Rectal smooth muscle tissue (tissue), 1 donor: ENCODE results near the gene SORCS2.
A peak's percentile ranks its signal among the peaks of the same experiment; 100 is the strongest.
"Not testable (repeated sequence)": the region's sequence is repeated elsewhere in the genome, so short reads cannot be mapped to it uniquely, and the experiment has no call there.

Experiments used
- H3K27ac ChIP-seq: one replicate; pipeline ENCODE4 v1.7.0; 2013; ENCODE audit warnings: low read depth, low read length, inconsistent platforms
- H3K27me3 ChIP-seq: one replicate; pipeline ENCODE4 v1.7.0; 2013; ENCODE audit warnings: low read length; ENCODE audit not compliant: control insufficient read depth, insufficient read depth
- H3K36me3 ChIP-seq: one replicate; pipeline ENCODE4 v1.7.0; 2013; ENCODE audit warnings: low read length; ENCODE audit not compliant: control insufficient read depth, insufficient read depth
- H3K4me1 ChIP-seq: one replicate; pipeline ENCODE4 v1.7.0; 2013; ENCODE audit warnings: low read length; ENCODE audit not compliant: control insufficient read depth, insufficient read depth
- H3K4me3 ChIP-seq: one replicate; pipeline ENCODE4 v1.7.0; 2013; ENCODE audit warnings: low read length
- H3K9ac ChIP-seq: one replicate; pipeline ENCODE4 v1.7.0; 2013; ENCODE audit warnings: low read length

Gene SORCS2

GRCh38 chr4:7154351-7154981 is 37.9 kb upstream of the SORCS2 start:
- Histone ChIP-seq H3K4me3 (no peak overlapping the region), H3K27ac (no peak overlapping the region), H3K4me1 (peaks cover 5% of the 10 kb centered on the region), H3K36me3 (no peaks in the 10 kb centered on the region), H3K9ac (no peak overlapping the region), H3K27me3 (no peaks in the 10 kb centered on the region)

DNA sequence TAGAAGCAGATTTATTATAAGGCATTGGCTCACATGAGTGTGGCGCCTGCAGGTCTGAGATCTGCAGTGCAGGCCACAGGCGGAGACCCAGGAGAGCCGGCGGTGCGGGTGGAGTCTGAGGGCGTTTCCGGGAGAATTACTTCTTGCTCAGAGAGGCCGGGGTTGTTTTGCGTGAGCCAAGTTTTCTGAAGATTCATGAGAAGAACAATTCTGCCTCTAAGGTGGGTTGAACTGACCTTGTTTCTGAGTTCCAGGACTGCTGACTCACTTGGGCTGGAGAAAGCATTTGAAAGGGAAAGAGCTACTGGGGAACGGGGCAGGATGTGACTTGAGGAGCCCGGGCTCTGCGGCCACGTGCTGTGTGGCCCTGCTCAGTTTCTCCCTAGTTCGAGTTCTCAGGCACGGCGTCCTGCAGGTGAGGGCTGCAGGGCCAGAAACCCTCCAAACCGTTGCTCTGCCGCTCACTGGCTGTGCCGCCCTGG is 36.7 kb upstream of the SORCS2 start:
- H3K27me3 ChIP-seq, result no peaks in the 10 kb centered on the region
- H3K4me1 ChIP-seq, result peaks cover 5% of the 10 kb centered on the region
- no peak overlapping the region for H3K9ac ChIP-seq
- no peaks in the 10 kb centered on the region for H3K36me3 ChIP-seq
- no peak overlapping the region for H3K4me3 ChIP-seq
- peak overlapping the region; percentile 54 for H3K27ac ChIP-seq

DNA sequence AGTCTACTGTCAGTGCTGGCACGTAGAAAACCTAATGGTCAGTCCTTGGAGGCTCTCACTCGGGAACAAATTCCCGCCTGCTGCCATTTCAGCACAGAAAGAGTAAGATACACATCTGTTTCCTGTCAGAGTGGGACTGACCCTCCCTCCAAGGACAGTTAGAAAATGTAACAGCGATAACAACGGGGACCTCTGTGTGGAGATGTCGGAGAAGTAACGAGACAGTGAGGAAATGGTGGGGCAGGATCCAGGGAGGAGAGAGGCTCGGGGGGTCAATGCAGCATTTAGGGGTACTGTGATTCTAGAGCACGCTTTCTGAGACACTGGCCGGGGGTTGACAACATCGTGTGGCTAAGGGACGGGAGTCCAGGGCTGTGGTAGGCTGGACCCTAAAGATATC is 36.0 kb upstream of the SORCS2 start:
- peak overlapping the region; percentile 54 for H3K27ac ChIP-seq
- H3K4me1 ChIP-seq, result peaks cover 5% of the 10 kb centered on the region
- H3K27me3 ChIP-seq, result no peaks in the 10 kb centered on the region
- H3K4me3 ChIP-seq, result no peak overlapping the region
- H3K36me3 ChIP-seq, result no peaks in the 10 kb centered on the region
- no peak overlapping the region for H3K9ac ChIP-seq

GRCh38 chr4:7156761-7157488 is 35.4 kb upstream of the SORCS2 start:
- peaks cover 5% of the 10 kb centered on the region for H3K4me1 ChIP-seq
- no peak overlapping the region for H3K4me3 ChIP-seq
- H3K27me3 ChIP-seq, result no peaks in the 10 kb centered on the region
- no peaks in the 10 kb centered on the region for H3K36me3 ChIP-seq
- H3K9ac ChIP-seq, result no peak overlapping the region
- H3K27ac ChIP-seq, result no peak overlapping the region

DNA sequence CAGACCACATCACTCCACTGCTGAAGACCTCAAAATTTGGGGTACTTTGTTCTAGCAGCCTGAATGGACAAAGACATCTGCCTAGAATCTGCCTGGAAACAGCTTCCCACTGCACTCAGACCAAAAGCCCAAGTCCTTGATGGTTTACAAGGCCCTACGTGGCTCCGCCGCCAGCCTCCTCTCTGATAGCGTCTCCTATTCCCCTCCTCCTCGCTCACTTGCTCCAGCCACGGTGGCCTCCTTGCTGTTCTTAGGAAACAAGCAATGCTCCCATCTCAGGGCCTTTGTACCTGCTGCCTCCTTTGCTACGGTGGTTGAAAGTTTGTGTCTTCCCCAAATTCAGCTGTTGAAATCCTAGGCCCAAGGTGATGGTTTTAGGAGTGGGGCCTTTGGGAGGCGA is 34.7 kb upstream of the SORCS2 start:
- Histone ChIP-seq H3K4me3 (no peak overlapping the region), H3K9ac (no peak overlapping the region), H3K4me1 (peaks cover 5% of the 10 kb centered on the region), H3K36me3 (no peaks in the 10 kb centered on the region), H3K27ac (no peak overlapping the region), H3K27me3 (no peaks in the 10 kb centered on the region)

DNA sequence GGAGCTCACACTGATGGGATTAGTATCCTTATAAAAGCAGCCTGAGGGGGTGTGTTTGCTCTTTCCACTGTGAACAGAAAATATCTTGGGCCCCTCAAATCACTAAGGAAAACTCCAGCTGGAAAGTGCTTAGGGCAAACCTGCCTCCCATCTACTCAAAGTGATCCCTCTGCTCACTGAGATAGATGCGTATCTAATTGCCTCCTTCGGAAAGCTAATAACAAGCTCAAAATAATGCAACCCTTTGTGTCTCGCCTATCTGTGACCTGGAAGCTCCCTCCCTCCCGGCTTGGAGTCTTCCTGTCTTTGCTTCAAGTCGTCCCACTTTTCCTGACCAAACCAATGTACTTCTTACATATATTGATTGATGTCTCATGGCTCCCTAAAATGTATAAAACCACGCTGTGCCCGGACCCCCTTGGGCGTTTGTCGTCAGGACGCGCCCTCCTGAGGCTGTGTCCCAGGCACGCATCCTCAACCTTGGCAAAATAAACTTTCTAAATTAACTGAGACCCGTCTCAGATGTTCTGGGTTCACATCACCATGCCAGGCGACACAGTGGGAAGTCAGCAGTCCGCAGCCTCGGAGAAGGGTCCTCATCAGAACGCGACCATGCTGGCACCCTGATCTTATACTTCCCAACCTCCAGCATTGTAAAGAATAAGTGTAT is 34.1 kb upstream of the SORCS2 start:
- Histone ChIP-seq H3K9ac (no peak overlapping the region), H3K4me3 (no peak overlapping the region), H3K27me3 (no peaks in the 10 kb centered on the region), H3K4me1 (peaks cover 5% of the 10 kb centered on the region), H3K36me3 (no peaks in the 10 kb centered on the region), H3K27ac (no peak overlapping the region)

- peaks cover 5% of the 10 kb centered on the region for H3K4me1 ChIP-seq
- no peaks in the 10 kb centered on the region for H3K36me3 ChIP-seq
- H3K27me3 ChIP-seq, result no peaks in the 10 kb centered on the region
- H3K27ac ChIP-seq, result no peak overlapping the region
- H3K9ac ChIP-seq, result no peak overlapping the region
- H3K4me3 ChIP-seq, result no peak overlapping the region
Observed at GRCh38 chr4:7158991-7159390, 33.3 kb upstream of the SORCS2 start.

DNA sequence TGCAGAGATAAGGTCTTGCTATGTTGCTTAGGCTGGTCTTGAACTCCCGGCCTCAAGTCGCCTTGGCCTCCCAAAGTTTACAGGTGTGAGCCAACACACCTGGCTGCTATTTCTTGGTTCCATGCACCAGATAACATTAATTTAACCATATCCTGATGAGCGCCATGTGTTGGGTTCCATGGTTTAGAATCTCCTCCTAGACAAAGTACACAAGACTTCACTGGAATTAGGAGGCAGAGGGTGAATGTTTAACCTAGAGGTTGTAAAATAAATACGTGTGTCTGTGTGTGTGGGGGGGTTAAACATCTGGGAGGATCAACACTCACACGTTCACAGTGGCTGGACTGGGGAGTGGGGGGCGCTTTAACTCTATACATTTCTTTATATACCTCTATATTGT is 32.4 kb upstream of the SORCS2 start:
- peaks cover 5% of the 10 kb centered on the region for H3K4me1 ChIP-seq
- no peaks in the 10 kb centered on the region for H3K27me3 ChIP-seq
- H3K27ac ChIP-seq, result no peak overlapping the region
- H3K36me3 ChIP-seq, result no peaks in the 10 kb centered on the region
- H3K9ac ChIP-seq, result no peak overlapping the region
- no peak overlapping the region for H3K4me3 ChIP-seq

DNA sequence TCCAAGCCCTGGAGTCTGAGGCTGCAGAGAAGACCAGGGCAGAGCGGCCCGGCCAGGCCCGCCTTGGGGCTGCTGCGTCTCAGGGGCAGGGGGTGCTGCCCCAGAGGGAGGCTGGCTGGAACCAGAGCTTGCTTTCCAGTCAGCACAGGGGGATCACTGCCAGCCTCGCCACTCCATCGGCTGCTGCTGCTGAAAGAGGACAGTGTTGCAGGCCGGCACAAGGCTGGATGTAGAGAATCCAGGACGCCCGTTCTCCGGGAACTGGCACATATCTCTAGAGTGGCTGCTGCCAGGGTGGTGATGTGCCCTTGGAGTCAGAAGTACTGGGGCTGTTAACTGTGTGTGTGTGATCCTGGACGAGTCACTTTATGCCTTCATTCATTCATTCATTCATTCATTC is 31.9 kb upstream of the SORCS2 start:
- no peak overlapping the region for H3K4me3 ChIP-seq
- H3K9ac ChIP-seq, result no peak overlapping the region
- no peaks in the 10 kb centered on the region for H3K36me3 ChIP-seq
- peaks cover 5% of the 10 kb centered on the region for H3K4me1 ChIP-seq
- no peaks in the 10 kb centered on the region for H3K27me3 ChIP-seq
- no peak overlapping the region for H3K27ac ChIP-seq

DNA sequence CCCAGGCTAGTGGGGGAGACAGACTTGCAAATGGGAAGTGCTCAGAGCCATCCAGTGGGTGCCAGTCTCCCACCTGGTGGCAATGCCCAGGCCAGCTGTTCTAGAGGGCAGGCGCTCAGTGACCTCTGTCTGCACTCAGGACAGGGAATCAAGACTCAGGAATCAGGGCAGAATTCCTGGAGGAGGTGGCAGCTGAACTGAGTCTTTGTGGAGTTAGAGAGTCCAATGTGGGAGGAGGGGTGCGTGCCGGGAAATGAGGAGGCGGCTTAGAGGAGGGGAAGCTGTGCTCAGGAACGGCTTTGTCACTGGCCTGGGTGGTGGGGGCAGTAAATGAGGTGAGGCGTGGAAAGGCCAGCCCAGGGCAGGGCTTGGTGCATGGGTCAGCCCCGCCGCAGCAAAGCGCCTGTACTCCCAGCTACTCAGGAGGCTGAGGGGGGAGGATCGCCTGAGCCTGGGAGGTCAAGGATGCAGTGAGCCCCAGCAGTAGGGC is 31.3 kb upstream of the SORCS2 start:
- Histone ChIP-seq H3K4me1 (peaks cover 3% of the 10 kb centered on the region), H3K27ac (no peak overlapping the region), H3K36me3 (no peaks in the 10 kb centered on the region), H3K9ac (no peak overlapping the region), H3K27me3 (no peaks in the 10 kb centered on the region), H3K4me3 (no peak overlapping the region)

DNA sequence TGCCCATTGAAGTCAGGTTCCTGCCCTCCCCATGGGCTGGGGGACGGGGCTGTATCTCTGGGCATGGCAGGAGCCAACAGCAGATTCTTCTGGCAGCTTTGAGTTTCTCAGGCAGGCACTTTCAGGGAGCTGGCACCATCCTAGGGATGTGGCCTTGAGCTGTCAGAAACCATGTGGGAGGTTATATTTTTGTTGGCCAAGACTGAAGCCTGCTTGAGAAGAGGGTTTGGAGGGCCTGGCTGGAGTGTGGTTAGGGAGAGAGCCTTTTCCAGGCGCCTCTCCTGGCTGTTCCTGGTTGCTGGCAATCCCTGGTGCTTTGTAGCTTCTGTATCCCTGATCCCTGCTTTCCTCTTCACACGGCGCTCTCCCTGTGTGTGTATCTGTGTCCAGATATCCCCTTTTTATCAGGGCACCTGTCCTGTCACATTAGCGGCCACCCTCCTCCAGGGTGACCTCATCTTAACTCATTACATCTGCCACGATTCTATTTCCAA is 30.6 kb upstream of the SORCS2 start:
- H3K27ac ChIP-seq, result no peak overlapping the region
- no peaks in the 10 kb centered on the region for H3K36me3 ChIP-seq
- H3K27me3 ChIP-seq, result no peaks in the 10 kb centered on the region
- H3K4me1 ChIP-seq, result no peaks in the 10 kb centered on the region
- no peak overlapping the region for H3K4me3 ChIP-seq
- no peak overlapping the region for H3K9ac ChIP-seq

GRCh38 chr4:7165056-7165873 is 27.1 kb upstream of the SORCS2 start:
- H3K27ac ChIP-seq, H3K9ac ChIP-seq, H3K36me3 ChIP-seq, H3K4me1 ChIP-seq, H3K27me3 ChIP-seq, H3K4me3 ChIP-seq: not testable (repeated sequence)
